Tibial nerve (tissue), 4 donors: Measurements from ENCODE around the gene DCP1B. TPM values are rescaled to one million over a fixed set of nuclear protein-coding genes. Genes with fewer than 3 reads are reported as not detected.

Experiments
- DNase-seq, 2 donors: peaks; one replicate each; pipeline ENCODE4 v3.0.0-alpha.2; 2019; ENCODE audit warnings: low spot score in 2 of 2
- H3K27ac ChIP-seq, 4 donors: fragments of 200-600 bp; sonication (generic) in 3 of 4; one replicate each; pipeline ENCODE4 v1.5.1; 2017 to 2019; ENCODE audit warnings: mild to moderate bottlenecking in 1 of 4
- H3K27me3 ChIP-seq, 2 donors: fragments of 200-600 bp; sonication (generic) in 1 of 2; one replicate each; pipeline versions ENCODE4 v1.5.1 to v1.6.0; 2017 to 2019
- H3K36me3 ChIP-seq, 3 donors: fragments of 200-600 bp; sonication (generic); one replicate each; pipeline ENCODE4 v1.5.1; 2018 to 2019
- H3K4me1 ChIP-seq, 4 donors: fragments of 200-600 bp; sonication (generic) in 3 of 4; one replicate each; pipeline ENCODE4 v1.5.1; 2017 to 2019
- H3K4me3 ChIP-seq, 4 donors: fragments of 200-600 bp; sonication (generic) in 3 of 4; one replicate each; pipeline ENCODE4 v1.5.1; 2017 to 2019; ENCODE audit warnings: mild to moderate bottlenecking in 1 of 4, moderate library complexity in 1 of 4
- H3K9me3 ChIP-seq, 4 donors: fragments of 200-600 bp; sonication (generic) in 3 of 4; one replicate each; pipeline ENCODE4 v1.5.1; 2017 to 2019
- CTCF ChIP-seq, 5 experiments: fragments of 200-600 bp in 3 of 5; fragments of 450-650 bp in 2 of 5; sonication (generic) in 3 of 5; IDR thresholded peaks; one replicate each; pipeline ENCODE4 v1.5.1; 2016 to 2019; ENCODE audit warnings: antibody characterized with exemption in 5 of 5, mild to moderate bottlenecking in 3 of 5, moderate library complexity in 2 of 5
- EP300 ChIP-seq, 2 donors: sonication (generic); formaldehyde crosslinking; IDR thresholded peaks; one replicate each; pipeline ENCODE4 v1.6.1; 2017; ENCODE audit warnings: antibody characterized with exemption in 2 of 2, mild to moderate bottlenecking in 1 of 2
- POLR2A ChIP-seq, 2 donors: fragments of 450-650 bp; IDR thresholded peaks; one replicate each; pipeline ENCODE4 v1.6.1; 2017; ENCODE audit warnings: antibody characterized with exemption in 2 of 2, mild to moderate bottlenecking in 2 of 2, moderate library complexity in 2 of 2
- WGBS, 2 donors: methylation state at CpG; one replicate each; pipeline ENCODE4 v1.1.5; 2018; 5-methylcytosine and 5-hydroxymethylcytosine counted together
- total RNA-seq, 4 donors: library from RNA; depleted of rRNA; stranded (reverse); fragments of >200 nt; gene quantifications; one replicate each; pipeline ENCODE4 v1.1.0, GENCODE V29; 2016

Gene DCP1B
- total RNA-seq, 4 donors from 2014 or later: 7.5 to 21.0 (median 13.3) TPM

DNA sequence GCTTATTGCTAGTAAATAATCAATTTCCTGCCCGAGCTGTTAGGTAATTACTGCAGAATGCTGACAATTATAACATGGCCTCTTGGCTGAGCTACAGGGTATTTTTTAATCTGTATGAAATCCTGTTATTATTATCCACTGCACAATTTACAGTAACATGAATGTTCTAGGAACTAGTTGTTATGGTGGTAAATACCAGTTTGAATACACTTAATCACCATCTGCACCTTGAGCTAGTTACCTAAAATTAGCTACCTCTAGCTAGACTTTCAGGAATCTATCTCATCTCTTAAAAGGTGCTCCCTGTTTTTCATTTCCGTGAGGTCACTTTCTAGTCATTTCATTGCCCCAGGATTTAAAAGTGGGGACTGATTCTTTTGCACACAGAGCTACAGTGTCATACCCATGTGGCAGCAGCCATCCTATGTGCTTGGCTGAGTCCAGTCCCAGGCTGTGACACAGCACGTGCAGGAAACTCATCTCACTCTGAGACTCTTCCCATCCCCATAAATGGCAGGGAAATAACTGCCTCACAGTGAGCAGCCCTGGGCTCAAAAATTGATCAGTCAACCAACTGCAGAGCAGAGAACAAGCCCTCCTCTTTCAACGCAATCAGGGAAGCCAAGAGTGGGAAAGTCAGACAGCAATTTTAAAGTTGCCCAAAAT lies 37.6 kb downstream of the DCP1B start:
- 70 to 82% methylated on average over 4 of the region's 4 CpGs for WGBS, 2 donors
- Histone ChIP-seq H3K4me1 (peaks cover 0 to 6% (median 0%) of the 10 kb centered on the region in 4 donors), H3K27ac (no peak overlapping the region), H3K4me3 (no peak overlapping the region), H3K27me3 (no peaks in the 10 kb centered on the region), H3K36me3 (peaks cover 0 to 39% (median 4%) of the 10 kb centered on the region in 3 donors), H3K9me3 (no peaks in the 10 kb centered on the region)
- no peak for DNase-seq
- TF ChIP-seq POLR2A (IDR thresholded peaks at IDR 0.05) (no peak), EP300 (IDR thresholded peaks at IDR 0.05) (no peak), CTCF (IDR thresholded peaks at IDR 0.05) (no peak)

DNA sequence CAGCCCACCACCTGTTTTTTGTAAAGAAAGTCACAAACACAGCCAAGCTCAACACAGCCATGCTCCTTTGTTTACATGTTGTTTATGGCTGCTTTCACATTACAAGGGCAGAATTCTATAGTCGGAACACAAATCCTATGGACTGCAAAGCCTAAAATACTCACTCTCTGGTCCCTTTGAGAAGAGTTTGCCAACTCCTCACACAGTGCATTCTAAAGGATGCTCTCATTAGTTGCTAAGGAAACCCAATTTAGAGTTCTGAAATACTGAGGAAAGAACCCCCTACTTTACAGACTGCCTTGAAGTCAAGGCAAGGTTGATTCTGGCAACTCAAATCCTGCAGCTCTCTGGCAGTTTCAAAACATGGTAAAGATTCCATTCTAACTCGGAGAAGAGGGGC lies 38.3 kb downstream of the DCP1B start:
- H3K36me3 ChIP-seq: peaks cover 0 to 47% (median 4%) of the 10 kb centered on the region in 3 donors
- peaks cover 0 to 6% (median 0%) of the 10 kb centered on the region in 4 donors for H3K4me1 ChIP-seq
- no peak overlapping the region for H3K27ac ChIP-seq
- DNase-seq: no peak
- TF ChIP-seq EP300 (IDR thresholded peaks at IDR 0.05) (no peak), POLR2A (IDR thresholded peaks at IDR 0.05) (no peak), CTCF (IDR thresholded peaks at IDR 0.05) (no peak)
- 70 to 81% methylated on average over 2 of the region's 2 CpGs for WGBS, 2 donors
- H3K27me3 ChIP-seq: no peaks in the 10 kb centered on the region
- no peak overlapping the region for H3K4me3 ChIP-seq
- no peaks in the 10 kb centered on the region for H3K9me3 ChIP-seq

DNA sequence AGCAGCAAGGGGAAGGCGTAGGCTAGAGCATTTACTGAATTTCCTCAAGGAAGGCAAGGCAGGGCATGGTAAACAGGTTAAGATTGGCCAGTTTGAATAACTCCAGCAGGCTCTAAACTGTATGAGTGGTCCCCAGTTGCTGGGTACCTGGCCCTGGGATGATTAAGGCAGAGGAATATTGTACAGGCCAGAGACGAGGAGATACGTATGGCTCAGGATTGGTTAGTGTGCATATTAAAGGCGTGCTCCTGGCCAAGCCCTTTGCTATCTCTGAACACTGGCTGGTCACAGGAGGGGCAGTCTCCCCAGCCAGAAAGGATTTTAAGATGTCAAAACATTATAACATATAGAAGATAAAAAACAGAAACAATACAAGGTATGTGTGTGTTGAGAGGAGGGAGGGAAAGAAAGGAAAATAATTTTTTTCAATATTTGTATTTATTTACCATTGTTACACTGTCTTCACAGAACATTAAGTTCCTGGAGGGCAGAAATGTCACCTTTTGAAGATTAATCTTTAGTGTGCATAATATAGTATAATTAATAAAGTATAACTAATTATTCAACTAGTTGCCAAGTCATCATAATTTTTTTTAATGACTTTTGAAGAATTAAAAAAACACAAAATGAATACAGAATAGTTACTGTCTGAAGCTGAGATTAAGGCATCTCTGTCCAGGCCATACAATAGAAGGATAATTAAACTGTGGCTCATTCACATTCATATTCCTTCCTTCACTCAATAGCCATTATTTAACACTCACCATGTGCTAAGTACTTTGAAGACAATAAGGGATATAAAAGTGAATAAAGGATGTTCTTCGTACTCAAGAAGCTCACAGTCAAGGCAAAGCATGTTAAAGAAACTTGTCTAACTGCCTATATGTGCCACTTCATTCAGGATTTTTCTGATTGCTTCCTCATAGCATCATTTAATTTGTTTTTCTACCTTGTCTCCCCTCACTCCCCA lies 41.9 kb downstream of the DCP1B start:
- H3K27me3 ChIP-seq: no peaks in the 10 kb centered on the region
- TF ChIP-seq CTCF (IDR thresholded peaks at IDR 0.05) (no peak), POLR2A (IDR thresholded peaks at IDR 0.05) (no peak), EP300 (IDR thresholded peaks at IDR 0.05) (no peak)
- H3K36me3 ChIP-seq: peaks cover 0 to 71% (median 4%) of the 10 kb centered on the region in 3 donors
- H3K4me3 ChIP-seq: no peak overlapping the region
- H3K27ac ChIP-seq: no peak overlapping the region
- no peak for DNase-seq
- 84 to 89% methylated on average over 5 of the region's 5 CpGs for WGBS, 2 donors
- no peaks in the 10 kb centered on the region for H3K4me1 ChIP-seq
- H3K9me3 ChIP-seq: no peaks in the 10 kb centered on the region

GRCh38 chr12:1956716-1957115 lies 47.5 kb downstream of the DCP1B start:
- TF ChIP-seq POLR2A (IDR thresholded peaks at IDR 0.05) (no peak), EP300 (IDR thresholded peaks at IDR 0.05) (no peak), CTCF (IDR thresholded peaks at IDR 0.05) (no peak)
- WGBS, 2 donors: 56% methylated on average over 3 of the region's 3 CpGs
- no peak for DNase-seq
- peaks cover 0 to 66% (median 8%) of the 10 kb centered on the region in 3 donors for H3K36me3 ChIP-seq
- no peaks in the 10 kb centered on the region for H3K27me3 ChIP-seq
- H3K9me3 ChIP-seq: no peaks in the 10 kb centered on the region
- H3K4me1 ChIP-seq: no peaks in the 10 kb centered on the region
- H3K27ac ChIP-seq: no peak overlapping the region
- no peak overlapping the region for H3K4me3 ChIP-seq
